ENCODE data around the gene EBF4. TPM values are rescaled to one million over a fixed set of nuclear protein-coding genes. Genes with fewer than 3 reads are reported as not detected.

The EBF4 gene
- total RNA-seq, 2 experiments from 2014 or later, result 1.5 to 4.4 TPM

- intact Hi-C loops (cut with micrococcal nuclease; ENCODE audit: unreplicated experiment), result no loop called here
- Histone ChIP-seq H3K9me2 (ENCODE audit: insufficient read depth, low read length) (no peaks in the 10 kb centered on the region), H3K9me3 (ENCODE audit: low read length) (no peaks in the 10 kb centered on the region), H3K79me2 (ENCODE audit: insufficient read depth, low read depth, low read length) (no peaks in the 10 kb centered on the region), H4K20me1 (ENCODE audit: insufficient read depth, low read length) (no peaks in the 10 kb centered on the region), H3K4me1 (ENCODE audit: insufficient read depth, low read length, poor library complexity, severe bottlenecking) (peaks cover 22% of the 10 kb centered on the region), H3K4me2 (ENCODE audit: low read length) (no peak overlapping the region), H3K36me3 (ENCODE audit: insufficient read depth, low read length) (no peaks in the 10 kb centered on the region), H2AFZ (ENCODE audit: low read length) (no peak overlapping the region), H3K27ac (ENCODE audit: low read depth, low read length, poor library complexity, severe bottlenecking) (no peak overlapping the region), H3K4me3 (ENCODE audit: low read depth, low read length, poor library complexity, severe bottlenecking) (no peak overlapping the region)
- ChIA-PET POLR2A (interaction anchor here (0.7 kb wide), 1 partner anchor 699 kb away, joined by 3 read pairs; no protein-coding TSS in a partner anchor), CTCF (ENCODE audit: unreplicated experiment) (no interaction called here)
- no peak for TF ChIP-seq EZH2phosphoT487 (IDR thresholded peaks at IDR 0.05; ENCODE audit: borderline replicate concordance, low read depth, low read length)
- TF ChIP-seq CTCF (conservative IDR thresholded peaks at IDR 0.05; ENCODE audit: low read length), result no peak
- no TSS peak for BruUV-seq (replicated peaks)
- no peak for DNase-seq (ENCODE audit: low spot score)
These were observed 70.1 kb downstream of the EBF4 start for GRCh38 chr20:2762578-2763131.

- Histone ChIP-seq H3K4me2 (ENCODE audit: low read length) (no peak overlapping the region), H4K20me1 (ENCODE audit: insufficient read depth, low read length) (no peaks in the 10 kb centered on the region), H2AFZ (ENCODE audit: low read length) (no peak overlapping the region), H3K27ac (ENCODE audit: low read depth, low read length, poor library complexity, severe bottlenecking) (no peak overlapping the region), H3K4me1 (ENCODE audit: insufficient read depth, low read length, poor library complexity, severe bottlenecking) (peaks cover 22% of the 10 kb centered on the region), H3K9me3 (ENCODE audit: low read length) (no peaks in the 10 kb centered on the region), H3K9me2 (ENCODE audit: insufficient read depth, low read length) (no peaks in the 10 kb centered on the region), H3K79me2 (ENCODE audit: insufficient read depth, low read depth, low read length) (no peaks in the 10 kb centered on the region), H3K36me3 (ENCODE audit: insufficient read depth, low read length) (no peaks in the 10 kb centered on the region), H3K4me3 (ENCODE audit: low read depth, low read length, poor library complexity, severe bottlenecking) (no peak overlapping the region)
- intact Hi-C loops (cut with micrococcal nuclease; ENCODE audit: unreplicated experiment), result no loop called here
- DNase-seq (ENCODE audit: low spot score), result no peak
- TF ChIP-seq CTCF (conservative IDR thresholded peaks at IDR 0.05; ENCODE audit: low read length) (no peak), EZH2phosphoT487 (IDR thresholded peaks at IDR 0.05; ENCODE audit: borderline replicate concordance, low read depth, low read length) (no peak)
- ChIA-PET POLR2A (no interaction called here), CTCF (ENCODE audit: unreplicated experiment) (no interaction called here)
- BruUV-seq (replicated peaks), result no TSS peak
These were observed 70.6 kb downstream of the EBF4 start for GRCh38 chr20:2763186-2763585.

- Histone ChIP-seq H3K79me2 (ENCODE audit: insufficient read depth, low read depth, low read length) (no peaks in the 10 kb centered on the region), H3K4me3 (ENCODE audit: low read depth, low read length, poor library complexity, severe bottlenecking) (no peak overlapping the region), H3K27ac (ENCODE audit: low read depth, low read length, poor library complexity, severe bottlenecking) (no peak overlapping the region), H3K9me2 (ENCODE audit: insufficient read depth, low read length) (no peaks in the 10 kb centered on the region), H4K20me1 (ENCODE audit: insufficient read depth, low read length) (no peaks in the 10 kb centered on the region), H3K4me1 (ENCODE audit: insufficient read depth, low read length, poor library complexity, severe bottlenecking) (no peaks in the 10 kb centered on the region), H2AFZ (ENCODE audit: low read length) (no peak overlapping the region), H3K9me3 (ENCODE audit: low read length) (no peaks in the 10 kb centered on the region), H3K4me2 (ENCODE audit: low read length) (no peak overlapping the region), H3K36me3 (ENCODE audit: insufficient read depth, low read length) (no peaks in the 10 kb centered on the region)
- BruUV-seq (replicated peaks), result no TSS peak
- CTCF ChIA-PET (ENCODE audit: unreplicated experiment), result interaction anchor here (0.6 kb wide), 1 partner anchor 1272 kb away, joined by 3 read pairs; no protein-coding TSS in a partner anchor
- intact Hi-C loops (cut with micrococcal nuclease; ENCODE audit: unreplicated experiment), result no loop called here
- no peak for DNase-seq (ENCODE audit: low spot score)
- POLR2A ChIA-PET, result no interaction called here
- no peak for TF ChIP-seq EZH2phosphoT487 (IDR thresholded peaks at IDR 0.05; ENCODE audit: borderline replicate concordance, low read depth, low read length)
- TF ChIP-seq CTCF (conservative IDR thresholded peaks at IDR 0.05; ENCODE audit: low read length), result no peak
These were observed 75.4 kb downstream of the EBF4 start for GRCh38 chr20:2767768-2768631.
